T-helper 17 cell (primary cell): Measurements from ENCODE around the gene VAV1. TPM values are rescaled to one million over a fixed set of nuclear protein-coding genes. Genes with fewer than 3 reads are reported as not detected.
A peak's percentile ranks its signal among the peaks of the same experiment; 100 is the strongest.
"Not testable (repeated sequence)": the region's sequence is repeated elsewhere in the genome, so short reads cannot be mapped to it uniquely, and the experiment has no call there.

Experiments used
- ATAC-seq: fragments of 150-1000 bp; cut with Tn5 transposase; 2 replicates; pipeline ENCODE4 v1.10.0; 2021; ENCODE audit warnings: mild to moderate bottlenecking, moderate library complexity
- DNase-seq, 3 donors: peaks; one replicate each; pipeline versions ENCODE4 v3.0.0 to v3.0.0-alpha.2; 2020 to 2021
- H3K9me3 ChIP-seq: one replicate; pipeline ENCODE4 v1.7.0; 2013; ENCODE audit warnings: low read length, mild to moderate bottlenecking; ENCODE audit not compliant: control insufficient read depth, poor library complexity, severe bottlenecking
- H3K27ac Mint-ChIP-seq: one replicate; pipeline ENCODE4 v1.8.0; 2022; ENCODE audit warnings: mild to moderate bottlenecking, moderate library complexity, mixed read lengths
- H3K27me3 Mint-ChIP-seq: one replicate; pipeline ENCODE4 v1.8.0; 2022; ENCODE audit warnings: mixed read lengths
- H3K36me3 Mint-ChIP-seq: one replicate; pipeline ENCODE4 v1.8.0; 2022; ENCODE audit warnings: low read depth, mixed read lengths
- H3K4me1 Mint-ChIP-seq: one replicate; pipeline ENCODE4 v1.8.0; 2022; ENCODE audit warnings: mild to moderate bottlenecking, mixed read lengths
- H3K4me3 Mint-ChIP-seq: one replicate; pipeline ENCODE4 v1.8.0; 2022; ENCODE audit warnings: mild to moderate bottlenecking, moderate library complexity, mixed read lengths
- total RNA-seq, 4 donors: library from RNA in 2 of 4; stranded (reverse) in 2 of 4; gene quantifications; one replicate each; pipeline ENCODE4 v1.2.3 and lab custom pipeline; 2022 to 2026

Gene VAV1
- total RNA-seq, 2 donors from 2014 or later = 83.0 to 92.0 TPM

DNA sequence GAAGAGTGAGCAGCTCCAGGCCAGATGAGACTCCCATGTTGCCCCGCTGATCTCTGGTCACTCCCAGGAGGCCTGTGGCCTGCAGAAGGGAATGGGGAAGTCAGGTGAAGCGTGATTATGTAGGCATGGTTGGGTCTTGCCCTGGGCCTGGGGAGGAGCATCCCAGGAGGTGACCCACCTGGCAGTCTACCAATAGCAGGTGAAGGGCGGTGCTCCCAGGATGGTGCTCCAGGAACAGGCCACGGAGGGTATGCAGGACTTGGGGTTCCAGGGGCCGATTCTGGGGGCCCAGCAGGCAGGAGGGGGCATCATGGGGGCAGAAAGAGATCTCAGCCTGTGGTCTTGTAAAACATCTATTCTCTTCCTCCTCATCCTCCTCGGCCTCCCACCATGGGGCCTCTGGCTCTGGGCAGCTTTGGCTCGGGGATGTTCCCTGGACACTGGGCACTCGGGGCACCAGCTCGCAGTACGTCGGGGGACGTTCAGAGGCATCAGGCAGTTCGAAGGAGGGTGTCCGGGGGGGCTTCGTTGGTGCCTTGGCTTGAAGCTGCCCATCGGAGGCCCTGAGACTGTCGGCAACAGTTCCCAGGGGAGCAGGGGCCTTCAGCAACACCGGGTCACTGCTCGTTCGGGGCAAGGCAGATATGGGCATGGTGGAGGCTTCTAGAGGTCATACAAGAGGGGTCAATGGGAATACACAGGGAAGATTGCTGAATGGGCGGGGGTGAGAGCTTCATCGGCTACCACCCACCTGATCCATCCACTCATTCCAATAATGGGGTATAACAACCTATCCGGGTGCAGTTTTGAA lies 17.6 kb upstream of the VAV1 start:
- Mint-ChIP-seq H3K4me3 (no peak overlapping the region), H3K4me1 (peaks cover 11% of the 10 kb centered on the region), H3K27me3 (no peaks in the 10 kb centered on the region), H3K36me3 (peaks cover 5% of the 10 kb centered on the region), H3K27ac (peak overlapping the region; percentile 56)
- DNase-seq (no peak), ATAC-seq (no peak)
- H3K9me3 ChIP-seq = no peaks in the 10 kb centered on the region

DNA sequence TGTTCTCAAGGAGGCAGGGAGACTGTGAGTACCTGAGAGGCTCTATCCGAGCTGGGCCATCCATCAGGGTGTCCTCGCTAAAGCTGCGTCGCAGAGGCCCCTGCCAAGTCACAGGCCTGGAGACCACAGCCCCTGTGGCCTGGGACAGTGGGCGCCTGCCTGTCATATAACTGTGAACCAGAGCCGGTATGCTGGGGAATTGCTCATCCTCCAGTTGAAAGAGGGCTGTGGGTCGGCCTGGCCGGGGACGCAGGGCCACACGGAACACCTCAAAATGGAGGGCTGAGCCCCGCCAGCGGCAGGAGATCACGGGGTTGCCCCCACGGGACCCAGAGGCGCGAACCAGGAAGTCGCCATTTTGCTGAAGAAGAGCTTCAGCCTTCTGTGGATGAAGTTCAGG lies 11.9 kb upstream of the VAV1 start:
- DNase-seq = no peak
- H3K27me3 Mint-ChIP-seq = no peaks in the 10 kb centered on the region
- no peak overlapping the region for H3K27ac Mint-ChIP-seq
- ATAC-seq = no peak
- peaks cover 5% of the 10 kb centered on the region for H3K4me1 Mint-ChIP-seq
- H3K4me3 Mint-ChIP-seq = no peak overlapping the region
- H3K9me3 ChIP-seq = no peaks in the 10 kb centered on the region
- H3K36me3 Mint-ChIP-seq = no peaks in the 10 kb centered on the region

DNA sequence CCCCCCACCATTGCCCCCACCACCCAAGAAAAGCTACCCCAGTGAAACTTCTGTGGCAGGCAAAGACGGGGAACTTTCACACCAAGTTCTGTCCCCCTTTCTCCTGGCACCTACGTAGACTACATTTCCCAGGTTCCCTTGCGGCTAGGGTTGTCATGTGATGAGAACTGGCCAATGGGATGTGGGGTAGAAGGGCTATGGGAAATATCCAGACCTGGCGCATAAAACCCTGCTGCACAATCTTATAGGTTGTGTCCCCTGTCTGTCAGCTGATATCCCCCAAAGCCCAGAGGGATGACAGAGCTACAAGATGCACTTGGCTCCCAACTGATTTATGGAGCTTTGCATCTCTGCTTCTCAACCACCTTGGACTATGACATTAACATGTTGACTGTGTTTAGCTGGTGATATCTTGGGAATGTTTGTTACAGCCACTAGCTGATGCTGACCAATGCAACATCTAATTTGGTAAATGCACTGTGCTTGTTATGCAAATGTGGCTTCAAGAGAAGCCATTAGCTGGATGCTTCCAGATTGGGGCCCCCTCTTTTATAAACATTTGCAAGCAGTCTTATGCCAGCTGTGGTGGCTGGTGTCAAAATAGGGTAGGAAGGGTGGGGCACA lies 11.3 kb upstream of the VAV1 start:
- Mint-ChIP-seq H3K27me3 (no peaks in the 10 kb centered on the region), H3K4me3 (no peak overlapping the region), H3K27ac (no peak overlapping the region), H3K36me3 (no peaks in the 10 kb centered on the region), H3K4me1 (peaks cover 9% of the 10 kb centered on the region)
- DNase-seq (no peak), ATAC-seq (peak; percentile 47)
- no peaks in the 10 kb centered on the region for H3K9me3 ChIP-seq

DNA sequence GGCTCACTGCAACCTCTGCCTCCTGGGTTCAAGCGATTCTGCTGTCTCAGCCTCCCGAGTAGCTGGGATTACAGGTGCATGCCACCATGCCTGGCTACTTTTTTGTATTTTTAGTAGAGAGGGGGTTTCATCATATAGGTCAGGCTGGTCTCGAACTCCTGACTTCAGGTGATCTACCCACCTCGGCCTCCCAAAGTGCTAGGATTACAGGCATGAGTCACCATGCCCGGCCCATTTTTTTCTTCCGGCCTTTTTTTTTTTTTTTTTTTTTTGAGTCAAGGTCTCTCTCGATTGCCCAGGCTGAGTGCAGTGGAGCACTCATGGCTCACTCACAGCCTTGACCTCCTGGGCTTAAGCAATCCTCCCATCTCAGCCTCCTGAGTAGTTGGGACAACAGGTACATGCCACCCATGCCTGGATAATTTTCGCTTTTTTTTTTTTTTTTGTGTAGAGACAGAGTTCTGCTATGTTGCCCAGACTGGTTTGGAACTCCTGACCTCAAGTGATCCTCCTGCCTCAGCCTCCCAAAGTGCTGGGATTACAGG lies 10.2 kb upstream of the VAV1 start:
- DNase-seq, H3K36me3 Mint-ChIP-seq, ATAC-seq, H3K9me3 ChIP-seq, H3K4me3 Mint-ChIP-seq, H3K27ac Mint-ChIP-seq, H3K27me3 Mint-ChIP-seq: not testable (repeated sequence)
- H3K4me1 Mint-ChIP-seq = peaks cover 20% of the 10 kb centered on the region

DNA sequence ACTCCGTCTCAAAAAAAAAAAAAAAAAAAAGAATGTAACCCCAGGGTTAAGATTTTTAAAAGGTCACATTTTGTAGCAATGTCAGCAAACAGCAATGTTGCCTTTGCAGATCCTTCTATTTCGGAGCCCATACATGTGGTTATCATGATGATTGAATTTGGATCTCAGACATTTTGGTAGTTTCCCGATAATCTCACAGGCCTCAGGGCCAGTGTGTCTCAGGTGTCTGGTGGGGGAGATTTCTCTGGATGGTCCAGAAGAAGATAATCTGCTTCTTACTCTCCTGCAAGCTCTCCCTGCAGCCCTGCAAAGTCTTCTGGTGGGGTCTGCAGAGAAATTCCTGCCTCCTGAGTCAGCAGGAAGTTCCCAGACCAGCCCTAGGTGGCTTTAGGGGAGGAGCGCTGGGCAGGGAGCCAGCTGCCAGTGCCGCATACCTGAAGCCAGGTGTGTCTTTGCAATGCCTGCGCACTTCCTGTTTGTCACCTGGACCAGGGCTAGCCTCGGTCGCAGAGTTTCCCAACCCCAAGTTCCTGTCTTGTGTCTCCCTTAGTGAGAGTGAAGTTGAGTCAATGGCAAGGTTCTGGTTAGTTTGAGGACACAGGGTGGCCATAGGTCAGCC lies 6.7 kb upstream of the VAV1 start:
- peak overlapping the region; percentile 97 for H3K27ac Mint-ChIP-seq
- H3K27me3 Mint-ChIP-seq = no peaks in the 10 kb centered on the region
- no peaks in the 10 kb centered on the region for H3K36me3 Mint-ChIP-seq
- H3K9me3 ChIP-seq = no peaks in the 10 kb centered on the region
- DNase-seq (peak in 1 of 3 donors; percentile 27), ATAC-seq (no peak)
- H3K4me1 Mint-ChIP-seq = peaks cover 34% of the 10 kb centered on the region
- peak overlapping the region; percentile 98 for H3K4me3 Mint-ChIP-seq

DNA sequence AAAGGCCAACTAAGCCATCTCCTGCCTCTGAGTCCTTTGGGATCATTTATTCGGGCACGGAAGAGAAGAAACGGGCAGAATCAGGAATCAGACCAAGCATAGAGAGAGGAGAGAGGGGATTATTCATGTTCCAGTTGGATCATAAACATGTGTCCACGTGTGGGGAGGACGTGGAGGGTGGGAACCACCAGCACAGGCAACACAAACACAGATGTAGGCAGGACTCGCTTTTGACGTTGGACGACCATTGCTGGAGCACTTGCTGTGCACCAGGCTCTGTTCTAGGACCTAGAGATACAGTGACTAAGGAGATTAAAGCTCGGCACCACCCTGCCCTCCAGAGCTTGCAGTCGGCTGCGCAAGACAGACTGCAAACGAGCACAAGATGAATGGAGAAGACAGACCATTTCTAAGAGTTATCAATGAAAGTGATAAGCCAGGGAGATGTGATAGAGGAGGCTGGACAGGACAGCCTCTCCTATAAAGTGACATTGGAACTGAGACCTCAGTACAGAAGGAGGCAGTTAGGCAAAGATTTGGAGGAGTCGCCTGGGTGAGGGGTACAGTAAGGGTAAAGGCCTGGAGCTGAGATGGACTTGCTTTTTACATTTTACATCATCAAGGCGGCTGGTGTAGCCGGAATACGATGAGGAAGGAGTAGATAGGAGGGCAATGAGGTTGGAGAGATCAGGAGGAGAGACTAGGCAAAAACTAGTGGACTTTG lies 6.0 kb upstream of the VAV1 start:
- peaks cover 35% of the 10 kb centered on the region for H3K4me1 Mint-ChIP-seq

DNA sequence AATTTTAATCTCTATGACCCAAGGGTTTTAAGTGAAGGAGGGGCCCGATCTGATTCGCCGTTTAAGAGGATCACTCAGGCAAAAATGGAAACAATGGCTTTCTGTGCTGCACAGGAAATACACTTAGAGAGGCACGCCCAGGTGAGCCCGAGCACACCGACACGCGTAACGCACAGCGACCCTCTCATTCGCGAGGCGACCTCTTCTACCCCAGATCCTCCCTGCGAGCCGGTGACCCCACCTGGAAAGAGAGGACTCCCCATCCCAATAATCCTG lies 5.5 kb upstream of the VAV1 start:
- peak; percentile 37 for ATAC-seq
- Mint-ChIP-seq H3K27ac (peak overlapping the region; percentile 97), H3K4me3 (peak overlapping the region; percentile 98), H3K36me3 (no peaks in the 10 kb centered on the region), H3K27me3 (no peaks in the 10 kb centered on the region), H3K4me1 (peaks cover 39% of the 10 kb centered on the region)
- H3K9me3 ChIP-seq = no peaks in the 10 kb centered on the region
- no peak for DNase-seq

More for the DNA sequence above, 6.0 kb upstream of the VAV1 start:
- H3K27me3 Mint-ChIP-seq = no peaks in the 10 kb centered on the region
- ATAC-seq (no peak), DNase-seq (no peak)
- H3K9me3 ChIP-seq = no peaks in the 10 kb centered on the region
- no peaks in the 10 kb centered on the region for H3K36me3 Mint-ChIP-seq
- peak overlapping the region; percentile 98 for H3K4me3 Mint-ChIP-seq
- peak overlapping the region; percentile 97 for H3K27ac Mint-ChIP-seq

DNA sequence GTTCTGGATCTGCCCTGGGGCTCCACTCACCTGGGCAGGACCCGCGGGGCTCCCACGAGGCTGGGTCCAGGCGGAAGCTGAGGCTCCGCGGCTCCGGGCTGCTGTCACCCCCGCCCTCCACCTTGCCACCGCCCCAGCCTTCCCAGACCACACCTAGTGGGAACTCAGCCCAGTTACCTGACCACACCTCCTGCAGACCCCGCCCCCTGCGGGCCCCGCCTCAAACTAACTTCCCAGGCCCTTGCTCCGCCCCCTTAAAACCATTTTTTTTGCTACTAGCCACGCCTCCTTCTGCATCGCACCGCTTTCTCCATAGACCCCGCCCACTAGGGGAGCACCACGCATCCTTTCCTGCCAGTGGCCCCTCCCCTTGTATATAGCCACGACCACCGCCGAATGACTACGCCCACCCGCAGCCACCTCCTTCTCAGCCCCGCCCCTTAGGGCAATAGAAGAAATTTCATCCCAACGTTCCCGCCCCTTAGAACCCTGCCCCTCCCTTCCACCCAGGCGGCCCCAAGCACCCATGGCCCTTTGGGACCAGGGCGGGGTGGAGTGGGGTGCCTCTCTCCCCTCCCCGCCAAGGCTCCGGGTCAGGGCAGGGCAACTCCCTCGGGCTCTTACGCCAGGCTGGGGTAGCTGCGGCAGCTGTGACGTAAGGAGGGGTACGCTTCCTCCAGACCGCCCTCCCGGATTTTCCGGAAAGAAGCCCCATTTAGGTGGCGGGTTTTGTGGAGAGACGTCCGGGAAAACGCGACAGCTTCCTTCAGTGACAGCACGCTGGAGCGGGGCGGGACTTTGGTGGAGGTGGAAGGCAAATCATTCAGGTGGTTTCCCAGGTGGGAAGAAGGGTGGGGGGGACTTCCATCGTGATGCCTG lies 4.9 kb upstream of the VAV1 start, which contains the start of gene SH2D3A:
SH2D3A (minus strand) TSS at position 79 of the 879 bp plus-strand sequence. CDS start 3,687 bp downstream, outside the sequence.
- DNase-seq (peak; percentile 87 to 93 (median 92)), ATAC-seq (peak; percentile 80)
- Mint-ChIP-seq H3K36me3 (no peaks in the 10 kb centered on the region), H3K4me3 (peak within 1 kb of the TSS; percentile 98), H3K4me1 (peaks cover 44% of the 10 kb centered on the region), H3K27me3 (no peaks in the 10 kb centered on the region), H3K27ac (peak within 1 kb of the TSS; percentile 97)
- no peaks in the 10 kb centered on the region for H3K9me3 ChIP-seq

DNA sequence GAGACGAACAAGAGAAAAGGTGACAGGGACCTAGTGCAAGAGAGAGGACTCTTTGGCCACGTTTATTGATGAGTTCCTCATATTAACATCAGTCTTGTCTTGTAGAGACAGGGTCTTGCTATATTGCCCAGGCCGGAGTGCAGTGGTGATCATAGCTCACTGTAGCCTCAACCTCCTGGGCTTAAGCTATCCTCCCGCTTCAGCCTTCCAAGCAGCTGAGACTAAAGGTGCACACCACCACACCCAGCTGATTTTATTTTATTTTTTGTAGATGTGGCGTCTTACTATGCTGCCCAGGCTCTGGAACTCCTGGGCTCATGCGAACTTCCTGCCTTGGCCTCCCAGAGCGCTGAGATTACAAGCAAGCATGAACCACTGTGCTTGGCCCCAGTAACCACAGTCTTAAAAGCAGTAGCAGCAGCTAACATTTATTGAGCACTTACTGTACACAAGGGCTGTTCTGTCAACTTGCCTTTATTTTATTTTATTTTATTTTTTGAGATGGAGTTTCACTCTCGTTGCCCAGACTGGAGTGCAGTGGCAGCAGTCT lies 4.2 kb upstream of the VAV1 start:
- Mint-ChIP-seq H3K27ac (peak overlapping the region; percentile 97), H3K36me3 (no peaks in the 10 kb centered on the region), H3K4me3 (peak overlapping the region; percentile 98), H3K4me1 (peaks cover 44% of the 10 kb centered on the region), H3K27me3 (no peaks in the 10 kb centered on the region)
- no peaks in the 10 kb centered on the region for H3K9me3 ChIP-seq
- DNase-seq = no peak
- ATAC-seq = no peak

DNA sequence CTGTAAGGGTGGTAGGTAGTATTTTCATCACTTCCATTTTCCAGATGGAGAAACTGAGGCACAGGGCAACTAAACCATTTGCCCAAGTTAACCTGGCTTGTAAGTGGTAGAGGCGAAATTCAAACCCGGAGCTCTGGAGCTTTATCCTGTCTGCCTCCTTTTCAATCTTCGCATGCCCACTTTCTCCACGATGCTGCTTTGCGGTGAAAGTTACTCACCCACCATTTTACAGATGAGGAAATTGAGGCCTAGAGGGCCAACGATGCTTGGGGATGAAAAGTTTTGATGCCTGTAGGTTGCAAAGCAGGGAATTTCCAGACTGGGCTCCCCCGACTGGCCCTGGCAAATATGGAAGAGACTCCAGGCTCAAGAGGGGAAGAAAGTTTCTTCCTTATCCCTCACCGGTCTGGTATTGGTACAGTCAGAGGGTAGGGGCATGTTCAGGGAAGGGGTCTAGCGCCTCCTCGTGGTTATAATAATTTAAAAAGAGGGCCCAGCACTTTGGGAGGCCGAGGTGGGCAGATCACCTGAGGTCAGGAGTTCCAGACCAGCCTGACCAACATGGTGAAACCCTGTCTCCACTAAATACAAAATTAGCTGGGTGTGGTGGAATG lies 3.4 kb upstream of the VAV1 start:
- ATAC-seq = no peak
- H3K9me3 ChIP-seq = no peaks in the 10 kb centered on the region
- Mint-ChIP-seq H3K27ac (peak overlapping the region; percentile 97), H3K27me3 (no peaks in the 10 kb centered on the region), H3K4me3 (no peak overlapping the region), H3K36me3 (no peaks in the 10 kb centered on the region), H3K4me1 (peaks cover 47% of the 10 kb centered on the region)
- DNase-seq = no peak

DNA sequence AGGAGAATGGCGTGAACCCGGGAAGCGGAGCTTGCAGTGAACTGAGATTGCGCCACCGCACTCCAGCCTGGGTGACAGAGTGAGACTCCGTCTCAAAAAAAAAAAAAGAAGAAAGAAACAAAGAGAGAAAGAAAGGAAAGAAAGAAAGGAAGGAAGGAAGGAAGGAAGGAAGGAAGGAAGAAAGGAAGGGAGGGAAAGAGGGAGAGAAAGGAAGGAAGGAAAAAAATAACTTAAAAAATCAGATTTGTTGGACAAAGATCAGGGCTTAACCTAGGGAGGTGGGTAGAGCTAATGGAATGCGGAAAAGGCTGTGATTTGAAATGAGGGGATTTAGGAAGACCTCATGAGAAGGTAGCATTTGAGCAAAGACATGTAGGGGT lies 870 bp upstream of the VAV1 start:
- Mint-ChIP-seq H3K4me1 (peaks cover 50% of the 10 kb centered on the region), H3K4me3 (peak overlapping the region; percentile 93), H3K27ac (peak overlapping the region; percentile 97)

DNA sequence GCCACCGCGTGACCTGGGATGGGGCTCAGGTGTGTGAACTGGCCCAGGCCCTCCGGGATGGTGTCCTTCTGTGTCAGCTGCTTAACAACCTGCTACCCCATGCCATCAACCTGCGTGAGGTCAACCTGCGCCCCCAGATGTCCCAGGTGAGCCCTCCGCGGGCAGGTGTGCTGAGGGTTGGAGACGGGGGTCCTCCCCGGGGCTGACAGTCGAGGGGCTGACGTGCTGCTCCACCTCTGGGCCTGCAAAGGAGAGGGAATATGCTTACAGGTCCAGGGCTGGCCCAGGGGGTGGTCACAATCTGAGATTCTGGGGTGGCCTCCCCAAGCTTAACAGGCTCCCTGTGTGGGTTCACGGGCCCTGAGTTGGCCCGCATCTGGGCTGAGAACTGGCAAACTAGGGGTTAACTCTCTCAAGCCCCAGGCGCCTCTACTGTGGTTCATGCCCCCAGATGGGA lies 386 bp downstream of the VAV1 start:
- no peaks in the 10 kb centered on the region for H3K27me3 Mint-ChIP-seq
- H3K9me3 ChIP-seq = no peaks in the 10 kb centered on the region
- ATAC-seq (no peak), DNase-seq (no peak)
- peaks cover 48% of the 10 kb centered on the region for H3K4me1 Mint-ChIP-seq
- H3K4me3 Mint-ChIP-seq = peak overlapping the region; percentile 93
- H3K27ac Mint-ChIP-seq = peak overlapping the region; percentile 97
- peaks cover 10% of the 10 kb centered on the region for H3K36me3 Mint-ChIP-seq

More for the DNA sequence above, 870 bp upstream of the VAV1 start:
- not testable (repeated sequence) for DNase-seq, H3K36me3 Mint-ChIP-seq, ATAC-seq, H3K9me3 ChIP-seq, H3K27me3 Mint-ChIP-seq
